Heart right ventricle (tissue), 16 donors: Measurements from ENCODE around the gene ELAVL1. TPM values are rescaled to one million over a fixed set of nuclear protein-coding genes. Genes with fewer than 3 reads are reported as not detected.

Source experiments
- ATAC-seq, 8 donors: fragments of 200-7000 bp; cut with Tn5 transposase; one replicate each; pipeline ENCODE4 v1.9.1; 2020; ENCODE audit warnings: mild to moderate bottlenecking in 8 of 8, moderate library complexity in 8 of 8, moderate number of reproducible peaks in 1 of 8
- DNase-seq, 2 donors: peaks; one replicate each; pipeline ENCODE4 v3.0.0-alpha.2; 2020
- H3K27ac ChIP-seq, 10 donors: fragments of 200-600 bp; sonication (generic) in 2 of 10; one replicate each; pipeline versions ENCODE4 v1.5.0 to v1.8.0; 2020 to 2022; ENCODE audit warnings: mild to moderate bottlenecking in 3 of 10
- H3K27me3 ChIP-seq, 7 donors: fragments of 200-600 bp; one replicate each; pipeline ENCODE4 v1.8.0; 2021 to 2022; ENCODE audit warnings: mild to moderate bottlenecking in 2 of 7
- H3K36me3 ChIP-seq, 9 donors: fragments of 200-600 bp; sonication (generic) in 1 of 9; one replicate each; pipeline versions ENCODE4 v1.5.0 to v1.8.0; 2020 to 2022; ENCODE audit warnings: mild to moderate bottlenecking in 2 of 9
- H3K4me1 ChIP-seq, 9 donors: fragments of 200-600 bp; sonication (generic) in 1 of 9; one replicate each; pipeline versions ENCODE4 v1.5.0 to v1.8.0; 2020 to 2022; ENCODE audit warnings: mild to moderate bottlenecking in 4 of 9
- H3K4me3 ChIP-seq, 10 donors: fragments of 200-600 bp; sonication (generic) in 2 of 10; one replicate each; pipeline versions ENCODE4 v1.5.0 to v1.8.0; 2020 to 2022; ENCODE audit warnings: mild to moderate bottlenecking in 7 of 10, moderate library complexity in 2 of 10
- H3K9me3 ChIP-seq, 11 donors: fragments of 200-600 bp in 10 of 11; sonication (generic) in 2 of 11; one replicate each; pipeline versions ENCODE4 v1.5.0 to v1.8.0; 2013 to 2022; ENCODE audit warnings: mild to moderate bottlenecking in 2 of 11, control low read depth in 1 of 11, moderate library complexity in 1 of 11
- WGBS, 2 donors: extraction: QIAGEN DNeasy Blood & Tissue Kit; methylation state at CpG; one replicate each; pipeline ENCODE4 v1.1.7; 2013; ENCODE audit warnings: inconsistent platforms in 1 of 2; 5-methylcytosine and 5-hydroxymethylcytosine counted together
- intact Hi-C, 10 donors: fragments of 100-400 bp; cut with DNase I; formaldehyde crosslinking; loops; one replicate each; pipeline versions ENCODE4 v1.11.1 to v1.14.2; 2022
- polyA plus RNA-seq, 2 donors: library from polyadenylated mRNA; stranded (reverse); fragments of 200-250 nt; gene quantifications; one replicate each; pipeline ENCODE4 v1.2.3, GENCODE V29; 2013
- total RNA-seq, 10 donors: library from RNA; stranded (reverse); fragmentation: NEBNext Ultra II Directional in 3 of 10; extraction: Animal tissue kit (Norgen Biotek cat#: 25700) in 3 of 10; gene quantifications; one replicate each; pipeline versions ENCODE4 v1.2.1 to v1.2.4, GENCODE V29; 2021 to 2023
- TF ChIP-seq, protein P1 (sequence below), 9 donors: fragments of 200-600 bp; sonication (generic) in 2 of 9; IDR thresholded peaks; one replicate each; pipeline versions ENCODE4 v1.5.0 to v1.8.0; 2021 to 2022; ENCODE audit warnings: antibody characterized with exemption in 9 of 9, mild to moderate bottlenecking in 5 of 9, moderate library complexity in 1 of 9
- donor health status: Arrhythmogenic right ventricular cardiomyopathy.
- donor health status: ischemic (EF 13 %, LVEDD 7.1; RV severe dilation, severe dysfunction).
- donor health status: healthy with polysubstance abuse.
- donor health status: DM: no; HTN: yes; CAD: no.
- donor health status: DM: no; HTN: no; CAD: no.
- donor health status: ischemic (EF 25% LVEDD 6.9; RV normal size, moderate dysfunction).
- donor health status: ischemic (EF 25% LVEDD 5.7; RV mildly dilated, moderate dysfunction).
- donor health status: healthy.
- donor health status: DM: yes; HTN: yes; CAD: no.
- donor health status: Ischemic cardiomyopathy.
- donor health status: ischemic (EF 35%, LVEDD 5.7; RV mildly dilated, moderate dysfunction).
- donor health status: nonischemic (EF 11% LVEDD 7.7; RV severe dilation, severe dysfunction).
- donor health status: DM: yes; HTN: yes; CAD: no.
- donor health status: PGD.
- donor health status: ischemic (EF 29% LVEDD 5.4; RV normal size, mild dysfunction).
- donor health status: nonischemic (EF 23%, LVEDD 6.1; RV moderate dilation, normal function).

ELAVL1 gene
- total and polyA plus RNA-seq, 12 donors, result 11.6 to 60.1 (median 54.4) TPM

- Histone ChIP-seq H3K9me3 (no peaks in the 10 kb centered on the region), H3K36me3 (peaks cover 0 to 95% (median 27%) of the 10 kb centered on the region in 9 donors), H3K4me1 (peaks cover 0 to 35% (median 12%) of the 10 kb centered on the region in 9 donors), H3K4me3 (no peak overlapping the region), H3K27me3 (no peaks in the 10 kb centered on the region), H3K27ac (peak overlapping the region in 7 of 10 donors; percentile 19 to 60 (median 46))
- ATAC-seq (peak; percentile 65 to 90 (median 80)), DNase-seq (peak; percentile 66 to 81)
- intact Hi-C loops, result loop anchor here in 5 of 10 donors (2.0 to 10.0 kb wide), 3 partner anchors 31 to 278 kb away; partner anchors contain the start of gene ELAVL1 (in 1 of the 5)
- WGBS, 2 donors, result 46 to 65% methylated on average over 12 of the region's 12 CpGs
- TF ChIP-seq, protein P1, sequence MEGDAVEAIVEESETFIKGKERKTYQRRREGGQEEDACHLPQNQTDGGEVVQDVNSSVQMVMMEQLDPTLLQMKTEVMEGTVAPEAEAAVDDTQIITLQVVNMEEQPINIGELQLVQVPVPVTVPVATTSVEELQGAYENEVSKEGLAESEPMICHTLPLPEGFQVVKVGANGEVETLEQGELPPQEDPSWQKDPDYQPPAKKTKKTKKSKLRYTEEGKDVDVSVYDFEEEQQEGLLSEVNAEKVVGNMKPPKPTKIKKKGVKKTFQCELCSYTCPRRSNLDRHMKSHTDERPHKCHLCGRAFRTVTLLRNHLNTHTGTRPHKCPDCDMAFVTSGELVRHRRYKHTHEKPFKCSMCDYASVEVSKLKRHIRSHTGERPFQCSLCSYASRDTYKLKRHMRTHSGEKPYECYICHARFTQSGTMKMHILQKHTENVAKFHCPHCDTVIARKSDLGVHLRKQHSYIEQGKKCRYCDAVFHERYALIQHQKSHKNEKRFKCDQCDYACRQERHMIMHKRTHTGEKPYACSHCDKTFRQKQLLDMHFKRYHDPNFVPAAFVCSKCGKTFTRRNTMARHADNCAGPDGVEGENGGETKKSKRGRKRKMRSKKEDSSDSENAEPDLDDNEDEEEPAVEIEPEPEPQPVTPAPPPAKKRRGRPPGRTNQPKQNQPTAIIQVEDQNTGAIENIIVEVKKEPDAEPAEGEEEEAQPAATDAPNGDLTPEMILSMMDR (IDR thresholded peaks at IDR 0.05), result peak in 3 of 9 donors; percentile 16 to 25 (median 24)
These were observed 31.6 kb downstream of the ELAVL1 start for GRCh38 chr19:7973883-7974282.

GRCh38 chr19:7971553-7972520 lies 33.6 kb downstream of the ELAVL1 start:
- H3K27ac ChIP-seq, result no peak overlapping the region
- WGBS, 2 donors, result 83% methylated on average over 35 of the region's 35 CpGs

DNA sequence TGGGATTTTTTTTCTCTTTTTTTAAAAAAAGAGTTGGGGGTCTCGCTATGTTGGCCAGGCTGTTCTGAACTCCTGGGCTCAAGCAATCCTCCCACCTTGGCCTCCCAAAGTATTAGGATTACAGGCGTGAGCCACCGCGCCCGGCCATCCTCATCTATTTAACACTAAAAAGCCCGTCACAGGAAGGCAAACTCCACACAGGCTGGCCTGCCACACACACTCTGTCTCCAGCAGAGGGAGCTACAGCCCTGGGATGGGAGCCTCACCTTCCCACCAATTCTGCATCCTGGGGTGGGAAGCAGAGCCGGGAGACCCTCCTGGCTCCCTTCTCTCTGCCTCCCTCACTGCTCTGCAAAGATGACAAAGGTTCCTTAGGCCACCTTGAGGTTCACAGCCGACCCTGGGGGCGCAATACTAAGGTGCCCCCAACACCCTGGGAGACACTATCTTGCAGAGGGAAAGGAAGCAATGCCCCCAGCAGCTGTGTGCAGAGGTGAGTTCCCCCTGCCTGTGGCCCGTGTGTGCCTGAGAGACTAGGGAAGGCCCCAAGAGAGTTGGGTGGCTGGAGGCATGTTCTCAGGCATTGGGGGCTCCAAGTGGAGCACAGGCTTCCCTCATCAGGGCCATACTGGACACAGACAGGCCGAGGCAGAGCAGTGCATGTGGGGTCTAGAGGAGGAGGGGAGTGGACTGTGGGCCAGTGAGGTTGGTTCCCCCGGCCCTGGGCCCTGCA lies 34.6 kb downstream of the ELAVL1 start:
- no peak for ATAC-seq
- peaks cover 0 to 26% (median 12%) of the 10 kb centered on the region in 9 donors for H3K4me1 ChIP-seq
- H3K27ac ChIP-seq, result no peak overlapping the region
- H3K36me3 ChIP-seq, result peaks cover 0 to 99% (median 40%) of the 10 kb centered on the region in 9 donors
- no peaks in the 10 kb centered on the region for H3K27me3 ChIP-seq
- H3K4me3 ChIP-seq, result no peak overlapping the region
- DNase-seq, result no peak
- TF ChIP-seq, protein P1 (IDR thresholded peaks at IDR 0.05), result peak; percentile 53 to 78 (median 73)
- 70 to 73% methylated on average over 12 of the region's 12 CpGs for WGBS, 2 donors
- no peaks in the 10 kb centered on the region for H3K9me3 ChIP-seq
- intact Hi-C loops, result loop anchor here in 4 of 10 donors (2.0 to 10.0 kb wide), 3 partner anchors 32 to 281 kb away; no protein-coding TSS in a partner anchor

More at GRCh38 chr19:7971553-7972520, 33.6 kb downstream of the ELAVL1 start:
- H3K36me3 ChIP-seq, result peaks cover 0 to 95% (median 30%) of the 10 kb centered on the region in 9 donors
- H3K27me3 ChIP-seq, result no peaks in the 10 kb centered on the region
- ATAC-seq, result no peak
- H3K9me3 ChIP-seq, result no peaks in the 10 kb centered on the region
- TF ChIP-seq, protein P1 (IDR thresholded peaks at IDR 0.05), result no peak
- H3K4me3 ChIP-seq, result no peak overlapping the region
- intact Hi-C loops, result loop anchor here in 5 of 10 donors (2.0 to 10.0 kb wide), 4 partner anchors 31 to 280 kb away; partner anchors contain the start of gene ELAVL1 (in 1 of the 5)
- H3K4me1 ChIP-seq, result peaks cover 0 to 26% (median 12%) of the 10 kb centered on the region in 9 donors
- DNase-seq, result no peak

DNA sequence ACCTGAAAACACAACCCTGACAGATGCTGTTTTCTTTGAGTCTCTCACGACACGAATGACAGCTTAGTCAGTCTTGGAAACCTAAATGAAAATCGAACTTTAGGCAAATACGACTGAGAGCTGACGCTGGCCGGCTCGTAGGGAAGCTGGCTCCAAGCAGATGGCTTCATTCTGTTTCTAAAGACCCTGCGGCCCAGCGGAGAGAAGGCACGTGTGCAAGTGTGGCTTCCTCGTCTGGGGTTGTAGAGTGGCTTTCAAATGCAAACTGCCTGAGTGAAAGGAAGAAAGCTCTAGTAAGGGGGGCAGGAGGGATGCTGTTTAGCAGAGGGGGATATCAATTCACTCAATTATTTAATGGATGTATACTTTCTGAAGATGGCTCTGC lies 35.9 kb downstream of the ELAVL1 start:
- peaks cover 0 to 100% (median 50%) of the 10 kb centered on the region in 9 donors for H3K36me3 ChIP-seq
- H3K4me1 ChIP-seq, result peaks cover 0 to 13% (median 3%) of the 10 kb centered on the region in 9 donors
- H3K9me3 ChIP-seq, result no peaks in the 10 kb centered on the region
- TF ChIP-seq, protein P1 (IDR thresholded peaks at IDR 0.05), result no peak
- intact Hi-C loops, result loop anchor here in 2 of 10 donors (5.0 to 10.0 kb wide), 2 partner anchors 33 to 185 kb away; no protein-coding TSS in a partner anchor
- ATAC-seq (no peak), DNase-seq (no peak)
- no peak overlapping the region for H3K27ac ChIP-seq
- no peaks in the 10 kb centered on the region for H3K27me3 ChIP-seq
- WGBS, 2 donors, result 91 to 93% methylated on average over 11 of the region's 11 CpGs
- no peak overlapping the region for H3K4me3 ChIP-seq
